Measurements from ENCODE around the gene IL1RL1.

IL1RL1 gene

GRCh38 chr2:102337481-102338386, 26.4 kb downstream of the IL1RL1 start:
- Mint-ChIP-seq H3K36me3 (ENCODE audit: low read depth) (no peaks in the 10 kb centered on the region), H3K9me3 (no peaks in the 10 kb centered on the region), H3K27ac (peak overlapping the region; percentile 43), H3K4me3 (no peak overlapping the region), H3K27me3 (no peaks in the 10 kb centered on the region), H3K4me1 (ENCODE audit: low read depth) (peaks cover 33% of the 10 kb centered on the region)

GRCh38 chr2:102340778-102341177, 29.4 kb downstream of the IL1RL1 start:
- Mint-ChIP-seq H3K27me3 (no peaks in the 10 kb centered on the region), H3K9me3 (no peaks in the 10 kb centered on the region), H3K4me1 (ENCODE audit: low read depth) (peaks cover 23% of the 10 kb centered on the region), H3K36me3 (ENCODE audit: low read depth) (no peaks in the 10 kb centered on the region), H3K27ac (no peak overlapping the region), H3K4me3 (no peak overlapping the region)

- no peaks in the 10 kb centered on the region for H3K27me3 Mint-ChIP-seq
- H3K9me3 Mint-ChIP-seq: no peaks in the 10 kb centered on the region
- no peaks in the 10 kb centered on the region for H3K36me3 Mint-ChIP-seq (ENCODE audit: low read depth)
- H3K4me1 Mint-ChIP-seq (ENCODE audit: low read depth): peaks cover 13% of the 10 kb centered on the region
- H3K4me3 Mint-ChIP-seq: no peak overlapping the region
- no peak overlapping the region for H3K27ac Mint-ChIP-seq
Measured at GRCh38 chr2:102342888-102343287, 31.5 kb downstream of the IL1RL1 start.

- no peak overlapping the region for H3K27ac Mint-ChIP-seq
- no peaks in the 10 kb centered on the region for H3K9me3 Mint-ChIP-seq
- no peak overlapping the region for H3K4me3 Mint-ChIP-seq
- no peaks in the 10 kb centered on the region for H3K36me3 Mint-ChIP-seq (ENCODE audit: low read depth)
- peaks cover 6% of the 10 kb centered on the region for H3K4me1 Mint-ChIP-seq (ENCODE audit: low read depth)
- no peaks in the 10 kb centered on the region for H3K27me3 Mint-ChIP-seq
Measured at GRCh38 chr2:102344397-102344796, 33.0 kb downstream of the IL1RL1 start.

- Mint-ChIP-seq H3K27me3 (no peaks in the 10 kb centered on the region), H3K9me3 (no peaks in the 10 kb centered on the region), H3K36me3 (ENCODE audit: low read depth) (no peaks in the 10 kb centered on the region), H3K4me3 (no peak overlapping the region), H3K27ac (no peak overlapping the region), H3K4me1 (ENCODE audit: low read depth) (peaks cover 10% of the 10 kb centered on the region)
Measured at GRCh38 chr2:102345329-102345920, 34.1 kb downstream of the IL1RL1 start.

GRCh38 chr2:102346381-102347130, 35.2 kb downstream of the IL1RL1 start:
- no peaks in the 10 kb centered on the region for H3K9me3 Mint-ChIP-seq
- peak overlapping the region; percentile 14 for H3K27ac Mint-ChIP-seq
- peaks cover 10% of the 10 kb centered on the region for H3K4me1 Mint-ChIP-seq (ENCODE audit: low read depth)
- no peaks in the 10 kb centered on the region for H3K36me3 Mint-ChIP-seq (ENCODE audit: low read depth)
- no peak overlapping the region for H3K4me3 Mint-ChIP-seq
- H3K27me3 Mint-ChIP-seq: no peaks in the 10 kb centered on the region

GRCh38 chr2:102350137-102350793, 38.9 kb downstream of the IL1RL1 start:
- H3K4me1 Mint-ChIP-seq (ENCODE audit: low read depth): peaks cover 21% of the 10 kb centered on the region
- no peak overlapping the region for H3K27ac Mint-ChIP-seq
- no peaks in the 10 kb centered on the region for H3K9me3 Mint-ChIP-seq
- H3K27me3 Mint-ChIP-seq: no peaks in the 10 kb centered on the region
- no peaks in the 10 kb centered on the region for H3K36me3 Mint-ChIP-seq (ENCODE audit: low read depth)
- H3K4me3 Mint-ChIP-seq: no peak overlapping the region

- H3K27me3 Mint-ChIP-seq: no peaks in the 10 kb centered on the region
- peak within 1 kb of the TSS; percentile 93 for H3K27ac Mint-ChIP-seq
- H3K4me1 Mint-ChIP-seq (ENCODE audit: low read depth): peaks cover 59% of the 10 kb centered on the region
- peaks cover 27% of the 10 kb centered on the region for H3K36me3 Mint-ChIP-seq (ENCODE audit: low read depth)
- peak within 1 kb of the TSS; percentile 94 for H3K4me3 Mint-ChIP-seq
- no peaks in the 10 kb centered on the region for H3K9me3 Mint-ChIP-seq
Measured at GRCh38 chr2:102355526-102356380, 44.4 kb downstream of the IL1RL1 start, which contains the start of gene IL18R1. Gene IL18R1, plus strand, starts transcription at chr2:102355796. Its CDS starts 6,865 bp downstream, at chr2:102362661.

GRCh38 chr2:102356381-102356712, 45.0 kb downstream of the IL1RL1 start:
- H3K27ac Mint-ChIP-seq: peak overlapping the region; percentile 93
- H3K9me3 Mint-ChIP-seq: no peaks in the 10 kb centered on the region
- H3K27me3 Mint-ChIP-seq: no peaks in the 10 kb centered on the region
- H3K4me1 Mint-ChIP-seq (ENCODE audit: low read depth): peaks cover 65% of the 10 kb centered on the region
- H3K4me3 Mint-ChIP-seq: peak overlapping the region; percentile 94
- peaks cover 33% of the 10 kb centered on the region for H3K36me3 Mint-ChIP-seq (ENCODE audit: low read depth)

GRCh38 chr2:102356741-102357140, 45.4 kb downstream of the IL1RL1 start:
- Mint-ChIP-seq H3K4me1 (ENCODE audit: low read depth) (peaks cover 69% of the 10 kb centered on the region), H3K9me3 (no peaks in the 10 kb centered on the region), H3K36me3 (ENCODE audit: low read depth) (peaks cover 37% of the 10 kb centered on the region), H3K27ac (peak overlapping the region; percentile 93), H3K27me3 (no peaks in the 10 kb centered on the region), H3K4me3 (peak overlapping the region; percentile 94)

GRCh38 chr2:102357937-102358336, 46.6 kb downstream of the IL1RL1 start:
- Mint-ChIP-seq H3K4me1 (ENCODE audit: low read depth) (peaks cover 79% of the 10 kb centered on the region), H3K9me3 (no peaks in the 10 kb centered on the region), H3K4me3 (peak overlapping the region; percentile 94), H3K27ac (peak overlapping the region; percentile 57), H3K27me3 (no peaks in the 10 kb centered on the region), H3K36me3 (ENCODE audit: low read depth) (peaks cover 47% of the 10 kb centered on the region)

GRCh38 chr2:102358496-102358895, 47.1 kb downstream of the IL1RL1 start:
- H3K36me3 Mint-ChIP-seq (ENCODE audit: low read depth): peaks cover 53% of the 10 kb centered on the region
- peaks cover 4% of the 10 kb centered on the region for H3K9me3 Mint-ChIP-seq
- peaks cover 85% of the 10 kb centered on the region for H3K4me1 Mint-ChIP-seq (ENCODE audit: low read depth)
- H3K27me3 Mint-ChIP-seq: no peaks in the 10 kb centered on the region
- H3K27ac Mint-ChIP-seq: peak overlapping the region; percentile 38
- H3K4me3 Mint-ChIP-seq: peak overlapping the region; percentile 94

GRCh38 chr2:102359527-102359926, 48.2 kb downstream of the IL1RL1 start:
- H3K27ac Mint-ChIP-seq: no peak overlapping the region

More at GRCh38 chr2:102359527-102359926, 48.2 kb downstream of the IL1RL1 start:
- Mint-ChIP-seq H3K4me1 (ENCODE audit: low read depth) (peaks cover 91% of the 10 kb centered on the region), H3K36me3 (ENCODE audit: low read depth) (peaks cover 63% of the 10 kb centered on the region), H3K9me3 (peaks cover 13% of the 10 kb centered on the region), H3K4me3 (peak overlapping the region; percentile 94), H3K27me3 (no peaks in the 10 kb centered on the region)
